HepG2 (cell line): ENCODE results near the gene EFEMP2. TPM values are rescaled to one million over a fixed set of nuclear protein-coding genes. Genes with fewer than 3 reads are reported as not detected.

ENCODE experiments used
- ATAC-seq: fragments of 200-7000 bp; cut with Tn5 transposase; 3 replicates; pipeline ENCODE4 v1.9.1; 2020; ENCODE audit warnings: mild to moderate bottlenecking, moderate library complexity
- BruUV-seq: library from RNA; stranded (reverse); fragments of 400-500 nt; replicated peaks from 2 replicates; lab custom pipeline; 2021; lab: Mats Ljungman, UMichigan
- CTCF ChIA-PET: fragments of 300-600 bp; formaldehyde crosslinking; extraction: SDS; loops from one replicate; lab custom pipeline; 2021; ENCODE audit warnings: low total read pairs, inconsistent platforms, low intra/inter-chr PET ratio; lab: Yijun Ruan, JAX
- POLR2A ChIA-PET: fragments of 350-600 bp; sonication (Branson Sonifier 250); formaldehyde crosslinking; loops from one replicate; lab custom pipeline; 2020; ENCODE audit warnings: antibody characterized with exemption, inconsistent platforms; lab: Yijun Ruan, JAX
- DNase-seq: peaks from one replicate; pipeline ENCODE4 v3.0.0-alpha.2; 2015; ENCODE audit warnings: low spot score
- FAIRE-seq: peaks from 3 replicates; lab custom pipeline; 2011; peaks lifted over from hg19 to GRCh38; lab: Jason Lieb, UNC
- H2AFZ ChIP-seq: one replicate; pipeline ENCODE4 v1.6.1; 2011; ENCODE audit warnings: low read length, inconsistent platforms
- H3K27ac ChIP-seq: fragments of 300-600 bp; 3 replicates; pipeline ENCODE4 v1.8.0; 2011; ENCODE audit warnings: mixed run types, mild to moderate bottlenecking, mixed read lengths, low read length, inconsistent platforms; ENCODE audit not compliant: insufficient read depth; ENCODE audit errors: extremely low read length
- H3K27me3 ChIP-seq, 2 experiments: fragments of 200-600 bp in 1 of 2; 2 replicates in 1 of 2; 3 replicates in 1 of 2; pipeline versions ENCODE4 v1.6.0 to v1.8.0; 2011; ENCODE audit warnings: low read length in 2 of 2, mild to moderate bottlenecking in 2 of 2, moderate library complexity in 2 of 2, inconsistent platforms in 1 of 2; ENCODE audit not compliant: insufficient read depth in 2 of 2, control insufficient read depth in 1 of 2
- H3K36me3 ChIP-seq, 2 experiments: fragments of 200-600 bp in 1 of 2; replicated peaks in 1 of 2; 2 replicates in 1 of 2; 3 replicates in 1 of 2; pipeline versions ENCODE4 v1.5.1 to v1.8.0; 2011; ENCODE audit warnings: low read length in 2 of 2, inconsistent platforms in 1 of 2; ENCODE audit not compliant: insufficient read depth in 2 of 2, control insufficient read depth in 1 of 2
- H3K4me1 ChIP-seq: 2 replicates; pipeline ENCODE4 v1.5.1; 2012; ENCODE audit warnings: low read length, inconsistent platforms; ENCODE audit not compliant: insufficient read depth
- H3K4me2 ChIP-seq: 2 replicates; pipeline ENCODE4 v1.6.0; 2011; ENCODE audit warnings: low read depth, low read length, inconsistent platforms
- H3K4me3 ChIP-seq, 3 experiments: fragments of 200-600 bp in 1 of 3; sonication (generic), shearing (Covaris generic) in 1 of 3; replicated peaks in 1 of 3; 2 replicates each; pipeline ENCODE4 v1.5.1; 2011 to 2016; ENCODE audit warnings: low read length in 3 of 3, inconsistent platforms in 2 of 3, low read depth in 2 of 3, mild to moderate bottlenecking in 2 of 3, control low read depth in 1 of 3, mixed read lengths in 1 of 3; ENCODE audit not compliant: insufficient read depth in 1 of 3
- H3K79me2 ChIP-seq: one replicate; pipeline ENCODE4 v1.6.1; 2011; ENCODE audit warnings: low read length, inconsistent platforms; ENCODE audit not compliant: insufficient read depth
- H3K9ac ChIP-seq: 2 replicates; pipeline ENCODE4 v1.6.0; 2011; ENCODE audit warnings: mild to moderate bottlenecking, low read depth, low read length, inconsistent platforms; ENCODE audit not compliant: insufficient read depth
- H3K9me3 ChIP-seq: 2 replicates; pipeline ENCODE4 v1.5.1; 2012; ENCODE audit warnings: mild to moderate bottlenecking, low read length
- H4K20me1 ChIP-seq: 2 replicates; pipeline ENCODE4 v1.6.0; 2011; ENCODE audit warnings: inconsistent platforms, mild to moderate bottlenecking, low read length, moderate library complexity; ENCODE audit not compliant: insufficient read depth
- BRF2 ChIP-seq: sonication (generic); formaldehyde crosslinking; IDR thresholded peaks from 2 replicates; pipeline ENCODE4 v1.8.1; 2022; ENCODE audit warnings: mild to moderate bottlenecking, missing genetic modification reagents
- CREBL2 ChIP-seq: sonication (generic); formaldehyde crosslinking; IDR thresholded peaks from 2 replicates; pipeline ENCODE4 v1.8.1; 2023; ENCODE audit warnings: missing genetic modification reagents, mild to moderate bottlenecking, borderline replicate concordance
- HIVEP1 ChIP-seq: sonication (generic); formaldehyde crosslinking; IDR thresholded peaks from 2 replicates; pipeline ENCODE4 v1.4.0; 2020; ENCODE audit warnings: mild to moderate bottlenecking, missing genetic modification reagents
- IKZF5 ChIP-seq: IDR thresholded peaks from 2 replicates; pipeline ENCODE4 v1.6.1; 2018; ENCODE audit warnings: missing genetic modification reagents, mild to moderate bottlenecking, missing compliant biosample characterization
- JDP2 ChIP-seq: sonication (generic); formaldehyde crosslinking; IDR thresholded peaks from 2 replicates; pipeline ENCODE4 v1.8.1; 2022; ENCODE audit warnings: missing genetic modification reagents, borderline replicate concordance
- NFKBIZ ChIP-seq: IDR thresholded peaks from 2 replicates; pipeline ENCODE4 v1.6.1; 2018; ENCODE audit warnings: missing genetic modification reagents, missing compliant biosample characterization
- ZKSCAN5 ChIP-seq: sonication (generic); formaldehyde crosslinking; IDR thresholded peaks from 2 replicates; pipeline ENCODE4 v1.5.1; 2020; ENCODE audit warnings: mild to moderate bottlenecking, missing genetic modification reagents
- WGBS: methylation state at CpG from one replicate; pipeline ENCODE4 v1.1.6; 2017; ENCODE audit warnings: low lambda C conversion rate; 5-methylcytosine and 5-hydroxymethylcytosine counted together
- in situ Hi-C: cut with HindIII; loops from 2 replicates; pipeline ENCODE4 v1.10.0; 2017; ENCODE audit warnings: low pct_unique_long_range_greater_than_20kb; ENCODE audit not compliant: extremely low pct_ligation_motif_present
- intact Hi-C: fragments of 100-400 bp; cut with micrococcal nuclease; formaldehyde crosslinking; loops from one replicate; pipeline ENCODE4 v1.10.0; 2022; ENCODE audit not compliant: unreplicated experiment
- polyA plus RNA-seq, 8 experiments: library from polyadenylated mRNA; depleted of rRNA in 3 of 8; stranded (reverse) in 7 of 8; unstranded in 1 of 8; fragments of >200 nt; fragmentation: Illumina TruSeq in 4 of 8; extraction: Trizol in 4 of 8; gene quantifications; 2 replicates each; pipeline versions ENCODE4 v1.2.1 to v1.2.3, GENCODE V29; 2011 to 2016; ENCODE audit warnings: low read depth in 4 of 8, missing spikeins in 1 of 8, mixed read lengths in 1 of 8; ENCODE audit not compliant: insufficient read depth in 1 of 8
- total RNA-seq, 5 experiments: library from RNA; depleted of rRNA; stranded (reverse); fragments of >200 nt; fragmentation: Illumina TruSeq; extraction: Trizol; gene quantifications; 2 replicates each; pipeline ENCODE4 v1.2.3, GENCODE V29; 2016; ENCODE audit warnings: low read depth in 1 of 5

EFEMP2 gene
- total and polyA plus RNA-seq, 2 of the 13 experiments (the other 11 are each of a cell fraction or from before 2014, with no cell fraction given), result 7.4 to 29.7 TPM

- H3K4me3 ChIP-seq, result no peak overlapping the region
- no peaks in the 10 kb centered on the region for H3K9me3 ChIP-seq
- no peak for FAIRE-seq
- DNase-seq, result no peak
- H3K4me2 ChIP-seq, result no peak overlapping the region
- ChIA-PET POLR2A (no interaction called here), CTCF (no interaction called here)
- H3K27me3 ChIP-seq, result no peaks in the 10 kb centered on the region
- intact Hi-C loops, result no loop called here
- H3K9ac ChIP-seq, result no peak overlapping the region
- BruUV-seq, result no TSS peak
- in situ Hi-C loops, result loop anchor here (5.0 kb wide), 1 partner anchor 106 kb away; no protein-coding TSS in a partner anchor
- H3K27ac ChIP-seq, result no peak overlapping the region
- no peak for TF ChIP-seq ZKSCAN5 (CRISPR knock-in tag)
- TF ChIP-seq HIVEP1 (CRISPR knock-in tag), result no peak
- TF ChIP-seq NFKBIZ, result no peak
- TF ChIP-seq CREBL2 (CRISPR knock-in tag), result no peak
- TF ChIP-seq IKZF5 (CRISPR knock-in tag), result no peak
- TF ChIP-seq BRF2, result no peak
- no peak for TF ChIP-seq JDP2
- H3K36me3 ChIP-seq, result peaks cover 4 to 15% of the 10 kb centered on the region in 2 experiments; a peak in 3 of 5 replicates
- peaks cover 33% of the 10 kb centered on the region for H3K4me1 ChIP-seq
- H3K79me2 ChIP-seq, result no peaks in the 10 kb centered on the region
- H4K20me1 ChIP-seq, result no peaks in the 10 kb centered on the region
- ATAC-seq, result no peak
- no peak overlapping the region for H2AFZ ChIP-seq
- 42% methylated on average over 4 of the region's 7 CpGs for WGBS
These were observed 8.3 kb upstream of the EFEMP2 start for GRCh38 chr11:65880844-65881421.
